ENCODE results near the gene ANXA11.
"Not testable (repeated sequence)": the region's sequence is repeated elsewhere in the genome, so short reads cannot be mapped to it uniquely, and the experiment has no call there.

ANXA11 gene

DNA sequence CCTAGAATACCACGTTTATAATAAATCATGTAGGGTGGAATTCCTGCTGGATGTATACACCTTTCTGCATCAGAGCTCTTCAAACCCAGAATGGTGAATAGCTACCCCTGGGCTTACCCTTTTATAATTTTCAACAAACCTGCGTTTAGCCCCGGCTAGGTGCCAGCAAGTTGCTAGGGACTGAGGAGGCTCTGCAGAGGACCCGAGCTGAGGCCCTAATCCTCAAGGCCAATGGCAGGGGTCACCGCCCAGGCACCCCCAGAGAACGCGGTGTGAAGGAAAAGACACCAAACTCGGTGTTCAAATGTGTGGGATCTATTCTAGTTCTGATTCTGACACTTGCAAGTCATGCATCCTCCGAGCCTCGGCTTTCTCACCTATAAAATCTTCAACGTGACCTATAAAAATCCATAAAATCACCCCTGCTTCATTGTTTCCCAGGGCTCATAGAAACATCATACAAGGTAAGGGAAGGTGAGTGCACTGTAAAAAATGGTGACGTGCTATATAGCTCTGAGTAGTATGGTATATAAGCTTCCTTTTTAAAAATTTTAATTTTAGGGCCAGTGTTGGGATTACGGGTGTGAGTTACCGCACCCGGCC is 2.5 kb upstream of the ANXA11 start:
- DNase-seq (ENCODE audit: low read depth, low spot score), result no peak
- POLR2A ChIA-PET, result no interaction called here
- CTCF ChIA-PET, result interaction anchor here (1.1 to 1.8 kb wide), 6 partner anchors 9 to 65 kb away, joined by 3 to 8 read pairs (median 4); no protein-coding TSS in a partner anchor
- H3K4me3 ChIP-seq (ENCODE audit: low read depth, low read length), result peak overlapping the region; percentile 36
- TF ChIP-seq, protein P1, sequence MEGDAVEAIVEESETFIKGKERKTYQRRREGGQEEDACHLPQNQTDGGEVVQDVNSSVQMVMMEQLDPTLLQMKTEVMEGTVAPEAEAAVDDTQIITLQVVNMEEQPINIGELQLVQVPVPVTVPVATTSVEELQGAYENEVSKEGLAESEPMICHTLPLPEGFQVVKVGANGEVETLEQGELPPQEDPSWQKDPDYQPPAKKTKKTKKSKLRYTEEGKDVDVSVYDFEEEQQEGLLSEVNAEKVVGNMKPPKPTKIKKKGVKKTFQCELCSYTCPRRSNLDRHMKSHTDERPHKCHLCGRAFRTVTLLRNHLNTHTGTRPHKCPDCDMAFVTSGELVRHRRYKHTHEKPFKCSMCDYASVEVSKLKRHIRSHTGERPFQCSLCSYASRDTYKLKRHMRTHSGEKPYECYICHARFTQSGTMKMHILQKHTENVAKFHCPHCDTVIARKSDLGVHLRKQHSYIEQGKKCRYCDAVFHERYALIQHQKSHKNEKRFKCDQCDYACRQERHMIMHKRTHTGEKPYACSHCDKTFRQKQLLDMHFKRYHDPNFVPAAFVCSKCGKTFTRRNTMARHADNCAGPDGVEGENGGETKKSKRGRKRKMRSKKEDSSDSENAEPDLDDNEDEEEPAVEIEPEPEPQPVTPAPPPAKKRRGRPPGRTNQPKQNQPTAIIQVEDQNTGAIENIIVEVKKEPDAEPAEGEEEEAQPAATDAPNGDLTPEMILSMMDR (IDR thresholded peaks at IDR 0.05; ENCODE audit: insufficient read depth, low read length, missing control alignments), result no peak

DNA sequence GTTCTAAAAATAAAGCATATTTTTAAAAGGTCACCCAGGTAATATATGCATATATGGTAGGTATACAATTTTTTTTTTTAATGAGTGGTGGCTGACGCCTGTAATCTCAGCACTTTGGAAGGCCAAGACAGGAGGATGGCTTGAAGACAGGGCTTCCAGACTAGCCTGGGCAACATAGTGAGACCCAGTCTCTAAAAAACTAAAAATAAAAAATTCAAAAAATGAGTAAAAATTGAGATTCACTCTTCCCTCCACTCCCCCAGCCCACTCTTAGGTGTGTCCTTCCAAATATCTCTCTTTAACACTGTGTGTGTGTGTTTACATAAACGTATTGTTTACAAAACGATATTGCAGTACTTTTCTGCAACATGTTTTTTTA is 929 bp upstream of the ANXA11 start:
- no peak overlapping the region; the same call in 1 of the 2 replicates for H3K4me3 ChIP-seq (ENCODE audit: low read depth, low read length)
- POLR2A ChIA-PET, result no interaction called here
- no peak for DNase-seq (ENCODE audit: low read depth, low spot score)
- TF ChIP-seq, protein P1 (IDR thresholded peaks at IDR 0.05; ENCODE audit: insufficient read depth, low read length, missing control alignments), result no peak
- CTCF ChIA-PET, result no interaction called here

DNA sequence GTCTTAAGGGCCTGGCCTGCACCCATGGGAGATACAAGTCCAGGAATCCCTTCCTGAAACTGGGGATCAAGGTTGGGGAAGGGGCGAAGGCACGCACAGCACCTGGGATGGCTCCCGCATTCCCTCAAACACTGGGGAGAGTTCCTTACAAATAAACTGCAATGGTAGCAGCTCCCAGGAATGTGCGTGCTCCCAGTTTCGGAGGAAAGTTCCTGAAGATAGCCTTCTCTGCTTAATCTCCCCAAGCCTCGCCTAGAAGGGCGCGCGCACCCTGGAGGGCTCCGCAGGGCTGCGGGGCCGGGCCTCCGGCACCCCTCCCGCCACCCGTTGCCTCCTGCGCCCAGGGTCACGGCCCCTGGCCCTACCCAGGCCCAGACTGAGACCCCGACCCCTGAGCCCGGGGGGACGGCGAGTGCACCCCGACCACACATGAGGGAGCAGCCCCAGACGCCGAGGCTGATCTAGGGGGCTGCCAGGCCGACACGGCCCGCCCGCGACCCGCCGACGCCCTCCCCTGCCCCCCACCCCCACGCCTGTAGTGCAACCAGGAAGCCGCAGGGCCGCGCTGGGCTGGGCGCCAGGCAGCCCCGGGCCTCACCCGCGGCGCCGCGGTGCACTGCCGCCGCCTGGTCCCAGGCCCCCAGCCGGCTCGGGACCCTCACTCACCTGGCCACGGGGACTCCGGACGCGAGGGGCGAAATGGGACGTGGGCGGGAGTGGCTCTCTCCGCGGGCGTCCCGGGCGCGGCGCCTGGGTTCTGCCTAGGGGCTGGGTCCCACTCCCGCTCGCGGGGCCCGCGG is 460 bp downstream of the ANXA11 start:
- peak overlapping the region; percentile 76 for H3K4me3 ChIP-seq (ENCODE audit: low read depth, low read length)
- ChIA-PET POLR2A (interaction anchor here (0.7 to 0.9 kb wide), 4 partner anchors 11 to 46 kb away, joined by 3 to 4 read pairs (median 3); no protein-coding TSS in a partner anchor), CTCF (interaction anchor here (1.0 to 1.3 kb wide), 4 partner anchors 11 to 58 kb away, joined by 3 to 7 read pairs (median 4); no protein-coding TSS in a partner anchor)
- DNase-seq (ENCODE audit: low read depth, low spot score), result no peak
- TF ChIP-seq, protein P1 (IDR thresholded peaks at IDR 0.05; ENCODE audit: insufficient read depth, low read length, missing control alignments), result no peak

DNA sequence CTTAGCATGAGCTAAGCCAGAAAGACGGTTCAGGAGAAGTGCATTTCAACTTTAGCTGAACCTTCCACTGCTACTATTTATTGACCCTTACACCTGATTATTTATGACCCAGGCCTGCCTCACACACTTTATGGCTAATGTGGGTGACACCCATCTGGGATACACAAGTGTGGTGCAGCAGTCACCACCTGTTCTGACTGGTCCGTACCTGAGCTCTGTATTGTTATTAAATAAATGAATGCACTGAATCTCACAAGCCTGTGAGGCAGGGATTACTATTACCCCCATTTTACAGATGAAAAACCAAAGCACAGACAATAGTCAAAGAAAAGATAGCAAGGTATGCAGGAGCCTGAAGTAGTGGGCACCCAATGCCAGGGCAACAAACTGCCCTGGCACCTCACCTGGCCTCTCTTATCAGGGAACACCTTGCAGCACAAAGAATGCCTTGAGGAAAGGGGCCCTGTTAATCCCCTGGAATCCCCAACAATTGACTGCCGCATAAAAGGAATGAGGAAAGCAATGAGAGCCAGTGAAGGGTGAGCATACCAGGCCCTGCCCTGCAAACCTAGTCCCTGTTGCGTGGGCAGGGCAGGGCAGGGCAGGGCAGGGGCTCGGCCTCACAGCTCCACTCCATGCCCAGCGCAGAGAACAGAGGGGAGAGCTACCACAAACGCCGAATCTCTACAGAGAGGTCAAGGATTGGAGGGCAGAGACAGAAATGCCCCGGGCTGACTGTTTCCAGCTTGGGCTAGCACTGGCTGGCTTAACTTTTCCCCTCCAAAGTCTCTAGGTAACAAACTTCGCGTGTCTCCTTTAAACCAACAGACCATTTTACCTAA is 1.3 kb downstream of the ANXA11 start:
- ChIA-PET POLR2A (interaction anchor here (0.5 to 1.3 kb wide), 6 partner anchors 9 to 60 kb away, joined by 3 to 7 read pairs (median 3); no protein-coding TSS in a partner anchor), CTCF (interaction anchor here (0.6 to 1.4 kb wide), 8 partner anchors 10 to 60 kb away, joined by 3 to 7 read pairs (median 3); no protein-coding TSS in a partner anchor)
- TF ChIP-seq, protein P1 (IDR thresholded peaks at IDR 0.05; ENCODE audit: insufficient read depth, low read length, missing control alignments), result no peak
- DNase-seq (ENCODE audit: low read depth, low spot score), result no peak
- H3K4me3 ChIP-seq (ENCODE audit: low read depth, low read length), result peak overlapping the region; percentile 76

DNA sequence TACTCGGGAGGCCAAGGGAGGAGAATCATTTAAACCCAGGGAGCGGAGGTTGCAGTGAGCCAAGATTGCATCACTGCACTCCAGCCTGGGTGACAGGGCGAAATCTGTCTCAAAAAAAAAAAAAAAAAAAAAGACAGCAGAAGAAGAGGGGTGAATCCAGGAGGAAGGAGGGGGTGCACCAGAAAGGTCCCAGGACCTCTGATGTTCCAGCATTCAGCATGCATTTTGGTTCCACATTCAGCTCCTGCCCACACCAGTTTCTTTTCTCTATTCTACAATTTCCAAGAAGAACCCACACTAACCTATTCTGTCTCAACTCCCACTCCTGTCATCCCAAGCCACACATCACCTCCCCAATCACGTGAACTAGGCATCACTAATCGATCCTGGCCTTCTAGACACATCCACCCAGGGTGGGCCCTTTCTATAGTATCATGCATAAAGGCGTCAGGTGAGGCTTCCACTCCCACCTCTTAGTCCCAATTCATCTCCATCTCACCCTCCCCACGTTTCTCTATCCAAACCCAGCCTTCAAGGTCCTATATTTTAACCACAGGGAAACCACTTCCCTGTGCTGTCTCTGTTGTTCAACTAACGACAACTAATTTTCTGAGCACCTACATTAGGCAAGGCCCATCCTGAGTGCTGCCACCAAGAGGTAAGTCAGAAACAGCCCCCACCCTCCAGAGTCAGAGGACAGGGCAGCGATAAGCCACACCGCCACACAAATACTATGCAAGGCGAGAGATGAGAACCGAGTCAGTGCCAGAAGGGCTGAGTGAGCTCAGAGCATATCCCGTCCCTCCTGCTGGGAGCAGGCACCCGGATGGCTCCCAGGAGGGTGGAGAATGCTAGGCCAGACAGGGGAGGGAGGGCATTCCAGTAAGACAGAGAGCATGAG is 2.2 kb downstream of the ANXA11 start:
- POLR2A ChIA-PET, result interaction anchor here (0.5 to 1.3 kb wide), 6 partner anchors 9 to 60 kb away, joined by 3 to 7 read pairs (median 3); no protein-coding TSS in a partner anchor
- H3K4me3 ChIP-seq (ENCODE audit: low read depth, low read length), result peak overlapping the region; percentile 76
- peak; percentile 78 for DNase-seq (ENCODE audit: low read depth, low spot score)
- CTCF ChIA-PET, result interaction anchor here (0.6 to 2.5 kb wide), 8 partner anchors 9 to 59 kb away, joined by 3 to 7 read pairs (median 4); no protein-coding TSS in a partner anchor
- TF ChIP-seq, protein P1 (IDR thresholded peaks at IDR 0.05; ENCODE audit: insufficient read depth, low read length, missing control alignments), result peak; percentile 6

DNA sequence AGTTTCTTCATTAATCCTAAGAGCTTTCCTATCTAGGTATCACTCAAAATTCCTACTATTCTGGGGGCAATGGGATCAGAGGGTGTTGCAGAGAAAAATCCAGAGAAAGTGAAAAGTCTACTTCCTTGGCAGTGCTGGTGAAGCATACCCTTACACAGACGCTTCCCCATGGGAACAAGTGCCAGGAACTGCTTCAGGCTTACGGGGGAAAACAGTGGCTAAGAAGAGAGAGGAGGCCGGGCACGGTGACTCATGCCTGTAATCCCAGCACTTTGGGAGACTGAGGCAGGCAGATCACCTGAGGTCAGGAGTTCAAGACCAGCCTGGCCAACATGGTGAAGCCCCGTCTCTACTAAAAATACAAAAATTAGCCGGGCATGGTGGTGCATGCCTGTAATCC is 2.8 kb downstream of the ANXA11 start:
- POLR2A ChIA-PET; H3K4me3 ChIP-seq (ENCODE audit: low read depth, low read length); DNase-seq (ENCODE audit: low read depth, low spot score): not testable (repeated sequence)
- CTCF ChIA-PET, result interaction anchor here (0.6 to 2.5 kb wide), 4 partner anchors 10 to 59 kb away, joined by 3 to 5 read pairs (median 3); no protein-coding TSS in a partner anchor

All from AG04449 (cell line).